ENCODE data around the gene DGKG.

Gene DGKG

DNA sequence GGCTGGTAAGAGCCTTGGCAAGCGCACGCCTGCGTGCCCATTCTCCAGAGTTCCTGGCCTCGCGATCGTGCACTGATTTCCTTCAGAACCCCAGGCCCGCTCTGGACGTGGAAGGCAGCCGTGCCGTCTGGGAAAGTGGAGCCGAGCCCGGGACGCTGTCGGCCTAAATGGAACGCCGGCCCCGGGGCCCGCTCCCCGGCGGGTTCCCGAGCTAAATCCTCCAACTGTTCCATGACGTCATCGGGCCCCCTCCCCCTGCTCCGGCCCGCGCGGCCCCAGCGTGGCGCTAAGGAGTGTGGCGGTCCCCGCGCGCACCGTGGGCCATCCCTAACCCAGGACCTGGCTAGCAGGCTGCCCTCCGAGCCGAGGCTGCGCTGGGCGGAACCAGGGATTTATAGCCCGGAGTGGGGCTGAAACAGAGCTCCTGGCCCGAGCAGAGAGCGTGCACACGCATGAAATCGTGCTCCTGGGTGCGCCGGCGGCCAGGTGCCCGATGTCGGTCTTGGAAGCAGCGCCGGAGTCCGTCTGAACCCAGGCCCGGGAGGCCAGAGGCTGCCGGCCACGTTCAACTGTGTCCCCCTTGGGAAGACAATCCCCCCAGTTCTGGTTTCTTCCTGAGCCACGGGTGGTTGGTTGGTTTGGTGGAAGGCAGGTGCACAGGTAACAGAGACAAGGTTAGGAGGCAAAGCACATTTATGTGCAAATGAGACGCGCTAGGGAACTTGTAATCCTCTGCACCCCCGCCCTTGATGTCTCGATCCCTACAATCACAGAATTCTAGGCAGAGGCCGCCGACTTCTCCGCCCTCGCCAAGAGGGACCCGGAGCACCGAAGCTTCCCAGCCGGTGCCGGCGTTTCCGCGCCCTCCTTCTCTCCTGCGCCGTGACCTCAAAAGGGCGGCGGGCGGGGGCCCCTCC is 168.2 kb downstream of the DGKG start:
- DNase-seq (ENCODE audit: low spot score), result no peak
- ChIA-PET POLR2A (ENCODE audit: low non-redundant PET) (no interaction called here), CTCF (no interaction called here)
- TF ChIP-seq, protein P1, sequence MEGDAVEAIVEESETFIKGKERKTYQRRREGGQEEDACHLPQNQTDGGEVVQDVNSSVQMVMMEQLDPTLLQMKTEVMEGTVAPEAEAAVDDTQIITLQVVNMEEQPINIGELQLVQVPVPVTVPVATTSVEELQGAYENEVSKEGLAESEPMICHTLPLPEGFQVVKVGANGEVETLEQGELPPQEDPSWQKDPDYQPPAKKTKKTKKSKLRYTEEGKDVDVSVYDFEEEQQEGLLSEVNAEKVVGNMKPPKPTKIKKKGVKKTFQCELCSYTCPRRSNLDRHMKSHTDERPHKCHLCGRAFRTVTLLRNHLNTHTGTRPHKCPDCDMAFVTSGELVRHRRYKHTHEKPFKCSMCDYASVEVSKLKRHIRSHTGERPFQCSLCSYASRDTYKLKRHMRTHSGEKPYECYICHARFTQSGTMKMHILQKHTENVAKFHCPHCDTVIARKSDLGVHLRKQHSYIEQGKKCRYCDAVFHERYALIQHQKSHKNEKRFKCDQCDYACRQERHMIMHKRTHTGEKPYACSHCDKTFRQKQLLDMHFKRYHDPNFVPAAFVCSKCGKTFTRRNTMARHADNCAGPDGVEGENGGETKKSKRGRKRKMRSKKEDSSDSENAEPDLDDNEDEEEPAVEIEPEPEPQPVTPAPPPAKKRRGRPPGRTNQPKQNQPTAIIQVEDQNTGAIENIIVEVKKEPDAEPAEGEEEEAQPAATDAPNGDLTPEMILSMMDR (conservative IDR thresholded peaks at IDR 0.05; ENCODE audit: low read depth), result no peak
- no peak overlapping the region for H3K27ac ChIP-seq

DNA sequence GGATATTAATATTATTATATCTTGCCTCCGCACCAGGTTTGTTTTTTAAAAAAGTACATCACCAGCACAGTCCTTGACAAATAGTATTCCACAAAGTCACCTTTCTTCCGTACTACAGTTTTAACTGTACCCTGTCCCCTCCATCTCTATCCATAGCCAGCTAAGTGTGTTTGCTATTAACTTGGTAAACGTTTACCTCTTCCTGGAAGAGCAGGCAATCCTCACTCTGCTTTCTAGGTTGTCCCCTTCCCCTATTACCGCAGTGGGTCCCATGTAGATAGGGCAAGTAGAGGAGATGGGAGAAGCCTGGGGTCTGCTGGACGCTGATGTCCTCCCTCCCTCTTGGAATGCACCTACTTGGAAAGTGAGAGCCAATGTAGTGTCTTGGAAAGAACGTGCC is 169.2 kb downstream of the DGKG start:
- ChIA-PET POLR2A (ENCODE audit: low non-redundant PET) (no interaction called here), CTCF (no interaction called here)
- no peak overlapping the region for H3K27ac ChIP-seq

DNA sequence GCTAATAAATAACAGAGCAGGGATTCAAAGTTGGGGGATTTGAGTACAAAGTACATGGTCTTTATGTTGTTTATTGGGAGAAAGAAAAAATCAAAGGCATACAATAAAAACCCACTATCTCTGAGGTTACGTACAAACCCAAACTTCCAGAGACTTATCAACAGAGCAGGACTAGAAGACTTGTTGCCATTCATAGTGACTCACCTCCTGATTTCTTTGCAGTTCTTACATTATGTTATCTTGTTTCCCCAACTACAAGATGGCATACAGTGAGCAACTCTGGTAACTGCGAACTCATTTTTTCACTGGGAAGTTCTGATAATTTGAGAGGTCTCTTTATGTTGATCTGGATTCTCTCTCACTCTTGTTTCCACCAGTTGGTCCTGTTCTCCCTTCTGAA is 172.5 kb downstream of the DGKG start:
- ChIA-PET CTCF (no interaction called here), POLR2A (ENCODE audit: low non-redundant PET) (no interaction called here)
- TF ChIP-seq, protein P1 (conservative IDR thresholded peaks at IDR 0.05; ENCODE audit: low read depth), result no peak
- no peak overlapping the region for H3K27ac ChIP-seq
- DNase-seq (ENCODE audit: low spot score), result no peak

More for the DNA sequence above, 169.2 kb downstream of the DGKG start:
- TF ChIP-seq, protein P1 (conservative IDR thresholded peaks at IDR 0.05; ENCODE audit: low read depth), result no peak
- DNase-seq (ENCODE audit: low spot score), result no peak

DNA sequence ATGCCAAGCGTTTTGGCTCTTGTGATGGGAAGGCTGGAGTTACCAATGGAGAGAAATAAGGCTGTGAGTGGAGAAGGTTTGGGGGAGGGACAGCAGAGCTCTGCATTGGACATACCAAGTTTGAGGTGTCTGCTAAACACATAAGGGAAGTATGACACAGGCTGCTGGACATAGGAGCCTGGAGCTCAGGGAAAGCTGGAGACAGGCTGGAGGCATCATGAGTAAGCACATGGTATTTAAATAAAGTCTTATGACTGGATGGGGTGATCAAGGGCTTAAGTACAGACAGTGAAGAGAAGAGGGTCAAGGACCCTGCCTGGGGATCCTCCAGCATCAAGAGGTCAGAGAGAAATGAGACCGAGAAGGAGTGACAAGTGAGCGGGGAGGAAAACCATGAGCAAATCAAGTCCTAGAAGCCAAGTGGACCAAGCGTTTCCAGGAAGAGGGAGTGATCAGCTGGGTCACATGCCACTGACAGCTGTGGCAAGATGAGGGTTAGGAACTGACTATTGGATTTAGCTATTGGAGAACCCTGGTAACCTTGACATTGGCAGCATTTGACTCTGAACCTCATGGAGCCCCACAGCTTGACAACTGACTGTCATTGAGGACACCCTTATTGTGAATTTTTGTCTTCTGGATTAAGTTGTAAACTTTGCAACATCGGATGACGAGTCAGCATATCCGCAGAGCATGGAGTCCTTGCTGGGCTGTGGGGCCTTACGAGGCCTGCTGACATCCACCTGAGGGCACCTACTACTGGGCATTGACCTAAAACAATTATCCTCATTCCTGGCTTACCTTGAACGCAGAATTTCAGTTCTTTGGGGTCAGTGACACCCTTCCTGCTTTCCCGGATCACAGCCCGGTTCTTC is 174.4 kb downstream of the DGKG start:
- ChIA-PET POLR2A (ENCODE audit: low non-redundant PET) (interaction anchor here (0.6 kb wide), 1 partner anchor 31 kb away, joined by 4 read pairs; no protein-coding TSS in a partner anchor), CTCF (no interaction called here)
- no peak for DNase-seq (ENCODE audit: low spot score)
- TF ChIP-seq, protein P1 (conservative IDR thresholded peaks at IDR 0.05; ENCODE audit: low read depth), result no peak
- no peak overlapping the region for H3K27ac ChIP-seq

DNA sequence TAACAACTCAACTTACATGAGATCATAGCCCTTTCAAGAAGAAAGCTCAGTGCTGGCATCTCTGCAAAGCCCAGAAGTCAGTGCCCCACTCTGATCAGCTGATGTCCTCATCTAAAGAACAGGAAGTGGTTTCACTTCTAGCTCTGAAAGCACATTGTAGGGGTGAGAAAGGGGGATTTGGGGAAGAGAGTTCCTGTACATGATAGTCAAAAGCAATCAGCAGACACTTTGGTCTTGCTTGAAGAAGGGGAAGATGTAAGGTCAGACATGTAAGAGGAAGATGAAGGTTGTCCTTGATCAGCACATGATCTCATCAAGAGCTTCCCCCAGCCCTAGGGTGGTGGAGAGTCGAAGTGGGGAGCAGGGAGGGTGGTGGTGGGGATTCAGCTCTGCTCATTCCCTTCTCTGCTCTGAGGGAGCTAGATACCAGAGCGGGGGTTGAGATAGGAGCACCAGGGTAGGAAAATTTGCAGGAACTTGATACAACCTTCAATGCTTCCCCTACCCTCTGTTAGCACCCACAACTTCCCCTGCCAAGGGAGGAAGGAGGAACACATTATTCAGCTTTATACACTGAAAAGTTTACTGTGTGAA is 176.7 kb downstream of the DGKG start:
- TF ChIP-seq, protein P1 (conservative IDR thresholded peaks at IDR 0.05; ENCODE audit: low read depth), result no peak
- no peak for DNase-seq (ENCODE audit: low spot score)
- ChIA-PET POLR2A (ENCODE audit: low non-redundant PET) (no interaction called here), CTCF (no interaction called here)
- no peak overlapping the region for H3K27ac ChIP-seq

DNA sequence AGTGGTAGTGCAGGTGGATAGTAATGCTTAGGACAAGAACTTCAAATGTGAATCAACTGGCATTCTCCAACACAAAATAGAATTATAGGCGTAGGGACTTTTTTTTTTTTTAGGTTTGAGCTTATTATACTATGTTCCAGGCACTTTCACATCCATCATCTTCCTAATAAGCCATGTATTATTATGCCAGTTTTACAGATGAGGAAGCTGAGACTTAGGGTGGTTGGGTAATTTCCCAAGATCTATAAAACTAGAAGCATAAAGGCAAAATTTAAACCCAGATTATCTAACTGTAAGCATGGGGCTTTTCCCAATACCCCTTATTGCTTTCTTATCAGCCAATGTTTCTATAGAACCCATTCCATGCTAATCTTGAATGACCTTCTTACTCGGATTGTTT is 178.0 kb downstream of the DGKG start:
- H3K27ac ChIP-seq, result no peak overlapping the region
- DNase-seq (ENCODE audit: low spot score), result no peak
- CTCF ChIA-PET, result interaction anchor here (0.7 kb wide), 1 partner anchor 241 kb away, joined by 3 read pairs; no protein-coding TSS in a partner anchor
- TF ChIP-seq, protein P1 (conservative IDR thresholded peaks at IDR 0.05; ENCODE audit: low read depth), result no peak
- POLR2A ChIA-PET (ENCODE audit: low non-redundant PET), result no interaction called here

Data from RWPE1 (cell line).